GM12878 (cell line): Measurements from ENCODE around the gene NEMF. TPM values are rescaled to one million over a fixed set of nuclear protein-coding genes. Genes with fewer than 3 reads are reported as not detected.

Experiments
- BMI1 ChIP-seq: fragments of 450-650 bp; IDR thresholded peaks from 2 replicates; pipeline ENCODE4 v1.6.1; 2016; ENCODE audit warnings: mild to moderate bottlenecking, moderate library complexity, borderline replicate concordance
- EGR1 ChIP-seq, 2 experiments: IDR thresholded peaks; 1 replicate in 1 of 2; 2 replicates in 1 of 2; pipeline ENCODE4 v1.6.1; 2011 to 2012; ENCODE audit warnings: low read depth in 2 of 2, low read length in 2 of 2, borderline replicate concordance in 1 of 2, mild to moderate bottlenecking in 1 of 2, moderate library complexity in 1 of 2
- NFIC ChIP-seq: IDR thresholded peaks from 2 replicates; pipeline ENCODE4 v1.6.1; 2012; ENCODE audit warnings: low read depth, mild to moderate bottlenecking, inconsistent platforms, low read length, moderate library complexity
- NFYB ChIP-seq: IDR thresholded peaks from 2 replicates; pipeline ENCODE4 v1.6.1; 2011; ENCODE audit warnings: low read depth, mild to moderate bottlenecking, low read length, improper control_type of control experiment, moderate library complexity; ENCODE audit not compliant: insufficient read depth
- NR2F1 ChIP-seq: fragments of 450-650 bp; conservative IDR thresholded peaks from 2 replicates; pipeline ENCODE4 v1.6.1; 2017; ENCODE audit warnings: mild to moderate bottlenecking
- PML ChIP-seq: IDR thresholded peaks from 2 replicates; pipeline ENCODE4 v1.6.1; 2012; ENCODE audit warnings: low read length, inconsistent platforms
- RAD51 ChIP-seq: fragments of 450-650 bp; IDR thresholded peaks from 2 replicates; pipeline ENCODE4 v1.6.1; 2016; ENCODE audit warnings: moderate library complexity, mild to moderate bottlenecking, inconsistent platforms
- SMC3 ChIP-seq: IDR thresholded peaks from 2 replicates; pipeline ENCODE4 v1.6.1; 2011; ENCODE audit warnings: low read length, improper control_type of control experiment, borderline replicate concordance
- TBL1XR1 ChIP-seq: IDR thresholded peaks from 2 replicates; pipeline ENCODE4 v1.6.1; 2012; ENCODE audit warnings: low read depth, low read length, improper control_type of control experiment
- YY1 ChIP-seq: IDR thresholded peaks from 2 replicates; pipeline ENCODE4 v1.6.1; 2011; ENCODE audit warnings: low read depth, mild to moderate bottlenecking, low read length
- ZBTB40 ChIP-seq: fragments of 450-650 bp; IDR thresholded peaks from 2 replicates; pipeline ENCODE4 v1.6.1; 2016; ENCODE audit warnings: mild to moderate bottlenecking, moderate library complexity, borderline replicate concordance
- polyA plus RNA-seq, 11 experiments: library from polyadenylated mRNA; depleted of rRNA in 4 of 11; unstranded in 6 of 11; stranded (reverse) in 5 of 11; fragments of >200 nt; fragmentation: Nextera tagmentation in 4 of 11; fragmentation: Illumina TruSeq in 1 of 11; extraction: Ambion mirVana in 4 of 11; extraction: Trizol in 1 of 11; gene quantifications; 1 replicate in 1 of 11; 2 replicates in 10 of 11; pipeline versions ENCODE4 v1.2.1 to v1.2.3, GENCODE V29; 2011 to 2016; ENCODE audit warnings: inconsistent platforms in 2 of 11, missing spikeins in 2 of 11, low read depth in 1 of 11
- total RNA-seq, 4 experiments: library from RNA; depleted of rRNA in 3 of 4; stranded (reverse); fragments of >200 nt in 3 of 4; fragmentation: Illumina TruSeq in 1 of 4; extraction: Trizol in 1 of 4; gene quantifications; 2 replicates each; pipeline versions ENCODE4 v1.2.1 to v1.2.3, GENCODE V29; 2013 to 2021
- TF ChIP-seq, protein P1 (sequence below): fragments of 450-650 bp; IDR thresholded peaks from 2 replicates; pipeline ENCODE4 v1.6.1; 2017; ENCODE audit warnings: mild to moderate bottlenecking, moderate library complexity

The NEMF gene
- total and polyA plus RNA-seq, 10 of the 15 experiments (the other 5 are each of a cell fraction or from before 2014, with no cell fraction given): 31.5 to 80.1 (median 61.1) TPM

DNA sequence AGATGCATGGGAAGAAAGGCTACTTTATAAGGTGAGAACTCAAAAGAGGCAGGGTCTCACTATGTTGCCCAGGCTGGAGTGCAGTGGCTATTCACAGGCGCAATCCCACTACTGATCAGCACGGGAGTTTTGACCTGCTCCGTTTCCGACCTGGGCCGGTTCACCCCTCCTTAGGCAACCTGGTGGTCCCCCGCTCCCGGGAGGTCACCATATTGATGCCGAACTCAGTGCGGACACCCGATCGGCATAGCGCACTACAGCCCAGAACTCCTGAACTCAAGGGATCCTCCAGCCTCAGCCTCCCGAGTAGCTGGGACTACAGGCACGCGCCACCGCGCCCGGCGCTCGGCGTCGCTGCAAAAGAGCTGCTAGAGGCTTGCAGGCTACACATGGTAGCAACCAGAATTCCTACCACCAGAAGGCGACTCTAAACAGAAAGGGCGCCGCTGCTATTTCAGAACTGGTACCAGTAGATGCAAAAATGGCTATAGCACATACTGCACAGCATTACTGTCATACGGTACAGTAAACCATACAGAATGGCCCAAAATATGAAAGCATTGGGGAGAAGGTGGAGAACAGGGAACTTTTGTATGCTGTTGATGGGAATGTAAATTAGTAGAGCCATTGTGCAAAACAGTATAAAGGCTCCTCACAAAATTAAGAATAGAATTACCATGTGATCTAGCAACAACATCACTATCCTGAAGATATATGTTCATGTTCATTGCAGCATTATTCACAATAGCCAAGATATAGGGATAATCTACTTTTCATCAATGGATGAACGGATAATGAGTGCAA lies 1.2 kb upstream of the NEMF start (continued):
- TF ChIP-seq, protein P1, sequence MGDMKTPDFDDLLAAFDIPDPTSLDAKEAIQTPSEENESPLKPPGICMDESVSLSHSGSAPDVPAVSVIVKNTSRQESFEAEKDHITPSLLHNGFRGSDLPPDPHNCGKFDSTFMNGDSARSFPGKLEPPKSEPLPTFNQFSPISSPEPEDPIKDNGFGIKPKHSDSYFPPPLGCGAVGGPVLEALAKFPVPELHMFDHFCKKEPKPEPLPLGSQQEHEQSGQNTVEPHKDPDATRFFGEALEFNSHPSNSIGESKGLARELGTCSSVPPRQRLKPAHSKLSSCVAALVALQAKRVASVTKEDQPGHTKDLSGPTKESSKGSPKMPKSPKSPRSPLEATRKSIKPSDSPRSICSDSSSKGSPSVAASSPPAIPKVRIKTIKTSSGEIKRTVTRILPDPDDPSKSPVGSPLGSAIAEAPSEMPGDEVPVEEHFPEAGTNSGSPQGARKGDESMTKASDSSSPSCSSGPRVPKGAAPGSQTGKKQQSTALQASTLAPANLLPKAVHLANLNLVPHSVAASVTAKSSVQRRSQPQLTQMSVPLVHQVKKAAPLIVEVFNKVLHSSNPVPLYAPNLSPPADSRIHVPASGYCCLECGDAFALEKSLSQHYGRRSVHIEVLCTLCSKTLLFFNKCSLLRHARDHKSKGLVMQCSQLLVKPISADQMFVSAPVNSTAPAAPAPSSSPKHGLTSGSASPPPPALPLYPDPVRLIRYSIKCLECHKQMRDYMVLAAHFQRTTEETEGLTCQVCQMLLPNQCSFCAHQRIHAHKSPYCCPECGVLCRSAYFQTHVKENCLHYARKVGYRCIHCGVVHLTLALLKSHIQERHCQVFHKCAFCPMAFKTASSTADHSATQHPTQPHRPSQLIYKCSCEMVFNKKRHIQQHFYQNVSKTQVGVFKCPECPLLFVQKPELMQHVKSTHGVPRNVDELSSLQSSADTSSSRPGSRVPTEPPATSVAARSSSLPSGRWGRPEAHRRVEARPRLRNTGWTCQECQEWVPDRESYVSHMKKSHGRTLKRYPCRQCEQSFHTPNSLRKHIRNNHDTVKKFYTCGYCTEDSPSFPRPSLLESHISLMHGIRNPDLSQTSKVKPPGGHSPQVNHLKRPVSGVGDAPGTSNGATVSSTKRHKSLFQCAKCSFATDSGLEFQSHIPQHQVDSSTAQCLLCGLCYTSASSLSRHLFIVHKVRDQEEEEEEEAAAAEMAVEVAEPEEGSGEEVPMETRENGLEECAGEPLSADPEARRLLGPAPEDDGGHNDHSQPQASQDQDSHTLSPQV: no peak
- peak; percentile 35; the same call in 1 of the 2 replicates for TF ChIP-seq NR2F1
- no peak for TF ChIP-seq NFYB
- no peak for TF ChIP-seq NFIC
- TF ChIP-seq BMI1: no peak
- TF ChIP-seq TBL1XR1: no peak
- TF ChIP-seq ZBTB40: no peak
- TF ChIP-seq SMC3: peak; percentile 54; the same call in 1 of the 2 replicates
- no peak for TF ChIP-seq EGR1 (IDR thresholded peaks at IDR 0.05; ENCODE audit: borderline replicate concordance in 1 of 2, low read depth in 2 of 2, low read length in 2 of 2)
- TF ChIP-seq YY1: peak; percentile 59; the same call in 1 of the 2 replicates
- TF ChIP-seq PML: no peak
- no peak for TF ChIP-seq RAD51
